ENCODE measurements around the gene ABCC5.

Gene ABCC5

DNA sequence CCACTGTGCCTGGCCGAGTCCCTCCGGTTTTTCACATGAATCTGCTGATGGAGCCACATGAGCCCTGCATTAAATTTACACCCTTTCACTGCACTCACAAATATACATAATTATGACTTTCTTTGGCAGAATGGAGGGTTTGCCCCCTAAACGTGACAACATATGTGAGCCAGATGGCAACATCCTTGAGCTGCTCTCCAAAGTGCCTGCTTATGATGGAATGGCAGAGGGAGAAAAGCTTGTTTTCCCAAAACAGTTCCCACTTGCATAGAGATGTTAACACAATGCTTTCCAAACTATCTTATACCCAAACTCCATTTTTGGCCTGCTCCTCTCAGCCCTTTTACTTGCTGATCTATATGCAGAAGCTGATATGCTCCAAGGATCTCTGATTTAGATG lies 54.9 kb downstream of the ABCC5 start:
- TF ChIP-seq GATA2 (IDR thresholded peaks at IDR 0.05; ENCODE audit: low read depth, low read length): no peak
- TF ChIP-seq GATA3 (IDR thresholded peaks at IDR 0.05; ENCODE audit: low read depth, low read length): no peak

DNA sequence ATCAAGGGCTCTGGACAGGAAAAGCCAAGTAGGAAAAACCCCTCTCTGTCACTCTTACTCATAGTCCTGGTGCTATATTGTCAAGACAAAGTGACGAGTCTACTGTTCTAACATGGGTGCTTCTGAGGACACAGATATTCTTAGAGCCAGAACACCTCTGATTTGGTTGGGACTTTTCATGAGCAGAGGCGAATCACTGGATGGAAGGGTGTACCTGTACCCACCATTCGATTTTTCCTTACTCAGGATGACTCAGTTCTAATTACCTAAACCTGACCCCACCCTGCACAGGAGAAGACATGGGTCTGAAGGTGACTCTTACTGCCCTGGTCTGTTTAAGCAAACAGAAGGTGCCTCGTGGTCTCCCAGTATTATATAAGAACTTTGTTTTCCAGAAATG lies 58.5 kb downstream of the ABCC5 start:
- TF ChIP-seq GATA2 (IDR thresholded peaks at IDR 0.05; ENCODE audit: low read depth, low read length) (no peak), GATA3 (IDR thresholded peaks at IDR 0.05; ENCODE audit: low read depth, low read length) (no peak)

DNA sequence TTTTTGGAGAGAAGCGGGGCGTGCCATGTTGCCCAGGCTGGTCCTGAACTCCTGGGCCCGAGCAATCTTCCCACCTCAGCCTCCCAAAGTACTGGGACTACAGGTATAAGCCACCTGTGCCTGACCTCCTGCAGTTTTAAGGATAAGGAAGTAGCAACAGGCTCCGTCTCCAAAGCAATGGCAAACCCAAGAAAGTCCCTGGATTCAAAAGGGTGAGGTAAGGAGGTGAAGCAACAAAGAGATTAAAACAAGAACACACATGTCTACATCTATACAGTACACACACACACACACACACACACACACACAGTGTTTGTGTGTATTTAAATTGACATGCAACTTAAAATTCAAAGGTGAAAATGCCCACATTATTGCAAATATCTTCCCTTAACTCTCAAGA lies 58.9 kb downstream of the ABCC5 start:
- TF ChIP-seq GATA3 (IDR thresholded peaks at IDR 0.05; ENCODE audit: low read depth, low read length) (no peak), GATA2 (IDR thresholded peaks at IDR 0.05; ENCODE audit: low read depth, low read length) (no peak)

DNA sequence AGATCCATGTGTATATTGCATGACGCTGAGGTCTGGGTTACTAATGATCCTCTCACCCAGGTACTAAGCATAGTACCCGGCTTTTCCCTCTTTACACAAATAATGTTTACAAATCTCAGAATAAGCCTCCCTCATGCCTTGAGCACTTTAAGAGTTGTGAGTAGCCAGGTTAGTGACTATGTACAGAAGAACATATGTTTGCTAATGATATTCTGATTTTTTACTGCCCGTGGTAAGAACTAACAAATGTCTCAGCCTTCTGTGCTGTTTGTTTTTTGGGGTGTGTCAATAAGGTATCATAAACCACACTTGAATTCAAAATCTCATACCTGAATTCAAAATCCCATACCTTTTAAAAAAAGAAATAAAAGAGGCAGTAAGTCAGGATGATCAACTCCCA lies 59.5 kb downstream of the ABCC5 start:
- TF ChIP-seq GATA2 (IDR thresholded peaks at IDR 0.05; ENCODE audit: low read depth, low read length) (no peak), GATA3 (IDR thresholded peaks at IDR 0.05; ENCODE audit: low read depth, low read length) (no peak)

DNA sequence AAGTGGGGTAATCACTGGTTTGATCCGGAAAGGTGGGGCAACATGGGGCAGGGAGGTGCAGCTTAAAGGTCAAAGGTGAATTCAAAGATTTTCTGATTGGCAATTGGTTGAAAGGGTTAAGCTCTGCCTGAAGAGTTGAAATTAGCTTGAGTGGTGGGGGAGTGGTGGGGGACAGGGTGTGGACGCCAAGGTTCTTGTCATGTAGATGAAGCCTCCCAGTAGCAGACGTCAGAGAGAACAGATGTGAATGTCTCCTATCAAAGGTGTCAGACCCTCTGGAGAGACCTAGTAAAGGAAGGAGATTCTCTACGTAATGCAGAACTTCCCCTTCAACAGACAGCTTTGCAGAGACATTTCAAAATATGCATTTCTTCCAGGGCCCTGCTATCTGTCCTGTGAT lies 62.8 kb downstream of the ABCC5 start:
- TF ChIP-seq GATA3 (IDR thresholded peaks at IDR 0.05; ENCODE audit: low read depth, low read length) (no peak), GATA2 (IDR thresholded peaks at IDR 0.05; ENCODE audit: low read depth, low read length) (no peak)

DNA sequence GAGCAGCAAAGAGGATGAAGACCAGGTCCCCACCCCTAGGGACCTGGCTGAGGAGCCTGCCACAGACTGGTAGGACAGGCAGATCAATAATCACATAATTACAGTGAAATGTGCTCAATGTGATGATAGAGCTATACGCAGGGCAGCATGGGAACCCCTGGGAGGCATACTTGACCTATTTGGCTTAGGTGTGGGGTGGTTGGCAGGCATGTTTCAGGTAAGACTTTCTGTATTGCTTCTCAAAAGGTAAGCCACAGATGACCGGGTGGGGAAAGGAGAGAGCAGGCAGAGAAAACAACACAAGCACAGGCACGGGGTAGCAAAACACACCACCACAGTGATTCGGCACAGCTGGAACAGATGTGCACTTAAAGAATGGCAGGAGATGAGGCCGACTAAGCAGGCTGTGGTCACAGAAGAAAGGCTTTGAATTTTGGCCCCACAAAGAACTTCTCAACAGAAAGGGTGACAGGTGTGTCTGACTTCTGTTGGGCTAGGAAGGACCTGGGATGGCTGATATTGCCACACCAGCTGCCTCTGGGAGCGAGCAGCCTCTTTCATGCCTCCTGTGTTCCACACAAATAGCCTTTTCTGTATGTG lies 64.1 kb downstream of the ABCC5 start:
- TF ChIP-seq GATA2 (IDR thresholded peaks at IDR 0.05; ENCODE audit: low read depth, low read length) (no peak), GATA3 (IDR thresholded peaks at IDR 0.05; ENCODE audit: low read depth, low read length) (no peak)

DNA sequence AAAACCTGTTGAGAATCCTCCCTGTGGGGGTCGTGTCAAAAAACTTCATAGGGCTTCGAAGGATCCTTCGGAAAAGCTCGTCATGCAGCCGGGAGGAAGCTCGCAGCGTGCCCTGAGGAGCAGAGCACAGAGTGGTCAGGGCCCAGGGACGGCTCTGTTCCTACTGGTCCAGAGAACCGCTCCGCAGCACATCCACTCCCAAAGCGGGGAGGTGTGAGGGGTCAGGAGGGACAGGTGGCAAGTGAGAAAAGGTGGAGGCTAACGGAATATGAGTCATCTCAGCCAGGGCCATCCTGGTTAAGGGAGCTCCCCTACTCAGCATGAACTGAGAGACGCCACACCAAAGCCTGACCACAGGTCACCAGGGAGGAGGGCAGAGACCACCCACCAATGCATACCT lies 66.2 kb downstream of the ABCC5 start:
- TF ChIP-seq GATA3 (IDR thresholded peaks at IDR 0.05; ENCODE audit: low read depth, low read length): no peak
- no peak for TF ChIP-seq GATA2 (IDR thresholded peaks at IDR 0.05; ENCODE audit: low read depth, low read length)

DNA sequence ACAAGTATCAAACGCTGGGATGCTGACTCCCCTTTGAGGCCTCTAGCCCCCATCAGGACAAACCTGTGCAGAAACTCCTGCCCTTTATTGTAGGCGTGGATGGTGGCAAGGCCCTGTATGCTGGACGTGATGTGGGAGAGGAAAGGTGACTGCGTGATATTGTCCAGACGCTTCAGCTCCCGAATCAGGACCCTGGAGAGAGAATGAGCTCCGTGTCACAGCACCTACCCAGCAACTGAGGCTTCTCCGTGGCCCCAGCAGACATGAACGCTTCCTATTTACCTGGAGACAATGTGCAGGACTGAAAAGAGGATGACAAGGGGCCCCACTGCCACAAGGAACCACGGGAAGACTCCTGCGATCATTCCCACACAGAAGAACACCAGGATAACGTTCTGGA lies 68.0 kb downstream of the ABCC5 start:
- TF ChIP-seq GATA3 (IDR thresholded peaks at IDR 0.05; ENCODE audit: low read depth, low read length) (no peak), GATA2 (IDR thresholded peaks at IDR 0.05; ENCODE audit: low read depth, low read length) (no peak)

DNA sequence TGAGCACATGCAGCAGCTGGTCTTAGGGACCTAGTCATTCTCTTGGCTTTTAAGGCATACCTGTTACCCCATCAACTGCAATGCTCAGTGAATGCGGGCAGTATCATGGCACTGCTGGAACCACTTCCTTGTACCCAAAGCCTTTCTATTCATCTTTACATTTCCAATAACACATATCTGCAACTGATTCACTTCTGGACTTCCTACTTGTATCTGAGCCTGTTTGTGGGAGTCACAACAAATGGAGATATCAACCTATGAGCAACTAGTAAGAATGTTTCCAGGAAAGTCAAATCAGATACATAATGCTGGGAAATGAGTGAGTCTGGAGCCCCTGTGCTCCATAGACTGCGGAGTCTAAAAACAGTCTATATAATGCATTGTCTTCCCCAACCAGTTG lies 71.6 kb downstream of the ABCC5 start:
- TF ChIP-seq GATA2 (IDR thresholded peaks at IDR 0.05; ENCODE audit: low read depth, low read length): no peak
- no peak for TF ChIP-seq GATA3 (IDR thresholded peaks at IDR 0.05; ENCODE audit: low read depth, low read length)

DNA sequence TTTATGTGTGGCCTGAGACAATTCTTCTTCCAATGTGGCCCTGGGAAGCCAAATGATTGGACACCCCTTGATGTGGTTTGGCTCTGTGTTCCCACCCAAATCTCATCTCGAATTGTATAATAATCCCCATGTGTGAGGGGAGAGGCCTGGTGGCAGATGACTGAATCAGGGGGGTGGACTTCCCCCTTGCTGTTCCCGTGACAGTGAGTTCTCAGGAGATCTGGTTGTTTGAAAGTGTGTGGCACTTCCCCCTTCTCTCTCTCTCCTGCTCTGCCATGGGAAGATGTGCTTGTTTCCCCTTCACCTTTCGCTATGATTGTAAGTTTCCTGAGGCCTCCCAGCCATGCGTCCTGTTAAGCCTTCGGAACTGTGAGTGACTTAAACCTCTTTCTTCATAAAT lies 72.9 kb downstream of the ABCC5 start:
- TF ChIP-seq GATA2 (IDR thresholded peaks at IDR 0.05; ENCODE audit: low read depth, low read length) (no peak), GATA3 (IDR thresholded peaks at IDR 0.05; ENCODE audit: low read depth, low read length) (no peak)

DNA sequence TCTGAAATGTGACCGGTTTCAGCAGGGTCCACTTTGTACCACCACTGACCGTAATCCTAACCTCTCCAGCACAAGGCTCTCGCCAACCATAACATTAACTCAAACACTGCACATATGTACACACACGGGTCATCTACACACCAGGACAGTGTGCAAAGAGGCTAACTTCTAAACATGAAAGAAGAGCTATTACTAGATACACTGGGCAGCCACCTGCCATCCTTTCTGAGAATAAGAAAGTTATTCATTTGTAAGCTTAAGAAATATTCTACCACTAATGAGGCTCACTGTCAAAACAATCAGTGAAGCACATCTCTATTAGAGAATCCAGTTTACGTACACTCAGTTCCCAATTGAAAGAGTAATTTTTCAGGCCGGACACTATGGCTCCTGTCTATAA lies 73.9 kb downstream of the ABCC5 start:
- TF ChIP-seq GATA3 (IDR thresholded peaks at IDR 0.05; ENCODE audit: low read depth, low read length): no peak
- TF ChIP-seq GATA2 (IDR thresholded peaks at IDR 0.05; ENCODE audit: low read depth, low read length): no peak

DNA sequence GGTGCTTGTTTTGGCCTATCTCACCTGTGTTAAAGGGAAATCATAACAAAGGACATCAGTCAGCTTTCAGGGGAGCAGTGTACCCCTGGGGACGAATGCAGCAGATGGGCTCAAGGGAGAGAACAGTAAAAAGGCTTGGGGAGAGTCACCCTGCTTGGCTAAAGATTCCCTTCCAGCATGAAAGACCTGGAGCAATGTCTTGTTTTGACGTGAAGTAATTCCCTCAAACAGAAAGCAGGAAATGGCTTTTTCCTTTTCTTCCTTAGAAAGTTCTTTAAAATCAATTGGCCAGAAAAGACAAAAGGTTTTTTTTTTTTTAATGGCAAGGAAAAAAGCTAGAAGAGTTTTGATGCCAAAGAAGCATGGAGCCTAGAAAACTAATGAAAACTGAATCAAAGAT lies 76.5 kb downstream of the ABCC5 start:
- TF ChIP-seq GATA2 (IDR thresholded peaks at IDR 0.05; ENCODE audit: low read depth, low read length): no peak

DNA sequence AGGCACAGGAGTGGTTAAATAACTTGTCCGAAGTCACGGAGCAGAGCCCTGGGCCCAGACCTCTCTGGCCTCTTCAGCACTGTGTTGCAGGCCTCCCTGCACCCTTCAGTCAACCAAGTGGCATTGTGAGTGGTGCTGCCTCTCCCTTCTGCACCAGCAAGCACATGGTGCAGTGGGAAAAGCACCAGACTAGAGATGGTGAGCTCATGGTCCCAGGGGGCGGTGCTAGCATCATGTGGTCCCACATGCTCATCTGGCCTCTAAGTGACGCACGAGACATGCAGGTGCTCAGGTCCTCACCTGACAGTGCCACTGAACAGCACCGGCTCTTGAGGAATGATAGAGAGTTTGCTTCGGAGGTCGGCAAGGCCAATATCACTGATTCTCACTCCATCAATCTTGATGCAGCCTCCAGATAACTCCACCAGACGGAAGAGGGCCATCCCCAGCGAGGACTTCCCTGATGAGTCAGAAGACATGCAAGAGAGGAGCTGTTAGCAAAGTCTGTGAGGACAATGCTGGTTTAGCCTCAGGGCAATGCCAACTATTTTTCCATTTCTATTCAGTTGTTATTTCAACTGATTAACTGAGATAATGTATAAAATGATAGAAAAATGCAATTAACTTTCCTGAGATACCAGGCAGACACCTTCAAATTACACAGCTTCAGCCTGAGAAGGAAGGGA lies 79.9 kb downstream of the ABCC5 start:
- TF ChIP-seq GATA3 (IDR thresholded peaks at IDR 0.05; ENCODE audit: low read depth, low read length) (no peak), GATA2 (IDR thresholded peaks at IDR 0.05; ENCODE audit: low read depth, low read length) (no peak)

DNA sequence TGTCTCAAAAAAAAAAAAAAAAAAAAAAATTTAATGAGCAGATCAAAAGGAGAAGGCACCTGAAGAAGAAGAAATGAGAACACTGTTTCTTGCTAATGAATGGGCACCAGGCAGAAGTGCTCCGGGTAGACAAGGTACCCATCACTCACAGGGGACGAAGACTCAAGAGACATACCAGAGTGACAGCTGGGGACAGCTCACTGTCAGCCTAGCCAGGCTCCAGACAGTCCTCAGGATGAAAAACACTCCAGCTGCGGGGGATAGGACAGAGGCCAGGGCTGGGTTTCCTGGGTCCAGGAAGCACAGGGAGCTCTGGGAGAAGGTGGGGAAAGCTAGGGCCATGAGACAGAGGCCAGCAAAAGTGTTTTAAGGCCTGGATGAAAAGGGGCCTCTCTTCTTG lies 84.5 kb downstream of the ABCC5 start:
- no peak for TF ChIP-seq GATA2 (IDR thresholded peaks at IDR 0.05; ENCODE audit: low read depth, low read length)
- TF ChIP-seq GATA3 (IDR thresholded peaks at IDR 0.05; ENCODE audit: low read depth, low read length): no peak

DNA sequence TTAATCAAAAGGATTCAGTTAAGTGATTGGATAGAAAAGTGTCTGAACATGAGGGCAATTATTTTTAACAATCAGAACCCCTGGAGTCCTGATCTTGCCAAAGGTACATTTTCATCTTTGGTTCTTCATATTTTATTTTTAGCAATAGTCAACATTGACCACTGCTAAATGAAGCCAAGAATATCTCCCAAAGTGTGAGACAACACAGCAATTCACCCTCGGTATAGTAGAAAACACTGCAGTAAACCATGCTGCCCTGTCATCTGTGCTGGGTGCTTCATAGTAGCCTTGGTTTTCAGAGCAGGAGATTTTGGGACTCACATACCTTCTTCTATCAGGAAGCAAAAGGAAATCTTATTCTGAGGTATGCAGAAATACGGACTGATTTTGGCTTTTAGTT lies 85.8 kb downstream of the ABCC5 start:
- TF ChIP-seq GATA2 (IDR thresholded peaks at IDR 0.05; ENCODE audit: low read depth, low read length): no peak
- no peak for TF ChIP-seq GATA3 (IDR thresholded peaks at IDR 0.05; ENCODE audit: low read depth, low read length)

DNA sequence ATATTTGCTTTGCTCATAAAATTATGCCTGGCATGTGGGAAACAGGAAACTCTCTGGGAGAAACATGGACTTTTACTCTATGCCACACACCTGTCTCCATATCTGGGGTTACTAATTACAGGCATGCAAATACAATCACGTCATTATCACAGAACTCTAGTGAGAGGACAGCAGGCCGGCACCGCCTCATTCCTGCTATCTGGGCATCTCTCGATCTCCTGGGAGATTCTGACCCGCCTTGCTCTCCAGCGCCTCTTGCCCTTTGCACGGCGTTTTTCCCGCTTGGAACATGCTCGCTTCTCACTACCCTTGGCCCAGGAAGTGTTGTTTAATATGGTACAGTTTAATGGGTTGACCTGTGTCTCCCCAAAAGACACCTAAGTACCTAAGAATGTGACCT lies 87.6 kb downstream of the ABCC5 start:
- TF ChIP-seq GATA3 (IDR thresholded peaks at IDR 0.05; ENCODE audit: low read depth, low read length) (no peak), GATA2 (IDR thresholded peaks at IDR 0.05; ENCODE audit: low read depth, low read length) (no peak)

Data from SH-SY5Y (cell line).